ENCODE measurements around the gene SERPINB6. TPM values are rescaled to one million over a fixed set of nuclear protein-coding genes. Genes with fewer than 3 reads are reported as not detected.
"Not testable (repeated sequence)": the region's sequence is repeated elsewhere in the genome, so short reads cannot be mapped to it uniquely, and the experiment has no call there.

The SERPINB6 gene
- total RNA-seq, 3 donors from 2014 or later (not counting 1 experiment from before 2014, with no cell fraction given) = 120 to 135 (median 129) TPM

- H3K36me3 Mint-ChIP-seq = no peaks in the 10 kb centered on the region
- no peak overlapping the region for H3K4me3 Mint-ChIP-seq
- H3K9me3 ChIP-seq (ENCODE audit: control insufficient read depth, insufficient read depth, low read length) = no peaks in the 10 kb centered on the region
- H3K27ac ChIP-seq (ENCODE audit: low read length) = no peak overlapping the region
- ATAC-seq (no peak), DNase-seq (no peak)
- TF ChIP-seq, protein P1, sequence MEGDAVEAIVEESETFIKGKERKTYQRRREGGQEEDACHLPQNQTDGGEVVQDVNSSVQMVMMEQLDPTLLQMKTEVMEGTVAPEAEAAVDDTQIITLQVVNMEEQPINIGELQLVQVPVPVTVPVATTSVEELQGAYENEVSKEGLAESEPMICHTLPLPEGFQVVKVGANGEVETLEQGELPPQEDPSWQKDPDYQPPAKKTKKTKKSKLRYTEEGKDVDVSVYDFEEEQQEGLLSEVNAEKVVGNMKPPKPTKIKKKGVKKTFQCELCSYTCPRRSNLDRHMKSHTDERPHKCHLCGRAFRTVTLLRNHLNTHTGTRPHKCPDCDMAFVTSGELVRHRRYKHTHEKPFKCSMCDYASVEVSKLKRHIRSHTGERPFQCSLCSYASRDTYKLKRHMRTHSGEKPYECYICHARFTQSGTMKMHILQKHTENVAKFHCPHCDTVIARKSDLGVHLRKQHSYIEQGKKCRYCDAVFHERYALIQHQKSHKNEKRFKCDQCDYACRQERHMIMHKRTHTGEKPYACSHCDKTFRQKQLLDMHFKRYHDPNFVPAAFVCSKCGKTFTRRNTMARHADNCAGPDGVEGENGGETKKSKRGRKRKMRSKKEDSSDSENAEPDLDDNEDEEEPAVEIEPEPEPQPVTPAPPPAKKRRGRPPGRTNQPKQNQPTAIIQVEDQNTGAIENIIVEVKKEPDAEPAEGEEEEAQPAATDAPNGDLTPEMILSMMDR (IDR thresholded peaks at IDR 0.05) = no peak
- no peaks in the 10 kb centered on the region for H3K27me3 Mint-ChIP-seq (ENCODE audit: low read depth in 2 of 2)
- H3K9me3 Mint-ChIP-seq = peaks cover 0 to 2% of the 10 kb centered on the region in 2 donors
- intact Hi-C loops (cut with micrococcal nuclease) = no loop called here
- H3K4me1 ChIP-seq (ENCODE audit: control insufficient read depth, insufficient read depth, low read length) = peaks cover 6% of the 10 kb centered on the region
- H3K27ac Mint-ChIP-seq = no peak overlapping the region
- peaks cover 11 to 12% of the 10 kb centered on the region in 2 donors for H3K4me1 Mint-ChIP-seq
- WGBS (ENCODE audit: insufficient coverage) = 84% methylated on average over 8 of the region's 8 CpGs
- H3K36me3 ChIP-seq (ENCODE audit: control insufficient read depth, insufficient read depth, low read length) = no peaks in the 10 kb centered on the region
- no peaks in the 10 kb centered on the region for H3K27me3 ChIP-seq (ENCODE audit: control insufficient read depth, insufficient read depth, low read length)
- H3K4me3 ChIP-seq (ENCODE audit: low read length) = no peak overlapping the region
Observed at GRCh38 chr6:2931055-2931454, 40.3 kb downstream of the SERPINB6 start.

- H3K36me3 Mint-ChIP-seq; H3K27ac Mint-ChIP-seq; ATAC-seq; H3K27me3 Mint-ChIP-seq (ENCODE audit: low read depth in 2 of 2); intact Hi-C loops (cut with micrococcal nuclease); H3K27me3 ChIP-seq (ENCODE audit: control insufficient read depth, insufficient read depth, low read length); DNase-seq; H3K9me3 Mint-ChIP-seq; H3K4me1 ChIP-seq (ENCODE audit: control insufficient read depth, insufficient read depth, low read length); H3K4me3 Mint-ChIP-seq; H3K4me3 ChIP-seq (ENCODE audit: low read length); H3K27ac ChIP-seq (ENCODE audit: low read length); H3K9me3 ChIP-seq (ENCODE audit: control insufficient read depth, insufficient read depth, low read length); H3K36me3 ChIP-seq (ENCODE audit: control insufficient read depth, insufficient read depth, low read length): not testable (repeated sequence)
- H3K4me1 Mint-ChIP-seq = peaks cover 20 to 30% of the 10 kb centered on the region in 2 donors
- 94% methylated on average over 13 of the region's 13 CpGs for WGBS (ENCODE audit: insufficient coverage)
Observed at GRCh38 chr6:2927931-2928330, 43.4 kb downstream of the SERPINB6 start.

GRCh38 chr6:2925842-2926747 lies 45.3 kb downstream of the SERPINB6 start:
- H3K27me3 Mint-ChIP-seq (ENCODE audit: low read depth in 2 of 2); H3K36me3 ChIP-seq (ENCODE audit: control insufficient read depth, insufficient read depth, low read length); H3K4me1 ChIP-seq (ENCODE audit: control insufficient read depth, insufficient read depth, low read length); H3K27me3 ChIP-seq (ENCODE audit: control insufficient read depth, insufficient read depth, low read length); H3K4me3 ChIP-seq (ENCODE audit: low read length); intact Hi-C loops (cut with micrococcal nuclease); H3K27ac Mint-ChIP-seq; H3K27ac ChIP-seq (ENCODE audit: low read length); ATAC-seq; H3K9me3 Mint-ChIP-seq; H3K4me3 Mint-ChIP-seq; H3K36me3 Mint-ChIP-seq; DNase-seq; H3K9me3 ChIP-seq (ENCODE audit: control insufficient read depth, insufficient read depth, low read length): not testable (repeated sequence)
- WGBS (ENCODE audit: insufficient coverage) = 89% methylated on average over 13 of the region's 13 CpGs
- peaks cover 9 to 17% of the 10 kb centered on the region in 2 donors for H3K4me1 Mint-ChIP-seq

DNA sequence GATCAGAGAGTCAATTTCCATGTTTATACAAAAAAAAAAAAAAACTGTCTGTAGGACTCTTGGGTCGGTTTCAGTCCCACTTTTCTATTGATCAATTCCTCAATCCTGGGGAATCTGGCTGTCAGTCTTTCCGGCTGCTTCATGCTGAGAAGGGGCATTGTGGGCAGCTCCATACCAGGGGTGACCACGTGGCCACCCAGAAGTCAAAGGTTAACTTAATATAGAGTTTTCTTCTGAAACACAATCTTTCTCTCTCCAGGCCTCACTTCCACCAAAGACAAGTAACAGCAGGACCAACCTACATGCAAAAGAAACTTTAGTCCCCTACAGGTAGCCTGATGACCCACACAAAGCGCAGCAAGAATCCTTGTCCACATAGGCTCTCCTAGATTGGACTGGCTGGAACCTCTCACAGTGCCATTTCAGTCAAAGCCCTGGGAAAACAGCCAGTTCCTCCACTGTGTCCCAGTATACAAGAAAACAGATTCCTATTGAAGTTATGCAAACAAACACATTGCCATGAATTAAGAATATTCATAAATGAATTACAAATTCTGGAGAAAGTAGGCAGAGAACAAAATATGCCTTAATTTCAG lies 49.7 kb downstream of the SERPINB6 start:
- TF ChIP-seq, protein P1 (IDR thresholded peaks at IDR 0.05) = no peak

More for the DNA sequence above, 49.7 kb downstream of the SERPINB6 start:
- H3K4me1 ChIP-seq (ENCODE audit: control insufficient read depth, insufficient read depth, low read length) = peaks cover 31% of the 10 kb centered on the region
- H3K9me3 ChIP-seq (ENCODE audit: control insufficient read depth, insufficient read depth, low read length) = no peaks in the 10 kb centered on the region
- Mint-ChIP-seq H3K9me3 (no peaks in the 10 kb centered on the region), H3K36me3 (no peaks in the 10 kb centered on the region), H3K27ac (no peak overlapping the region), H3K27me3 (ENCODE audit: low read depth in 2 of 2) (peaks cover 0 to 3% of the 10 kb centered on the region in 2 donors), H3K4me1 (peaks cover 38 to 43% of the 10 kb centered on the region in 2 donors), H3K4me3 (no peak overlapping the region)
- H3K4me3 ChIP-seq (ENCODE audit: low read length) = no peak overlapping the region
- intact Hi-C loops (cut with micrococcal nuclease) = no loop called here
- DNase-seq (no peak), ATAC-seq (no peak)
- no peaks in the 10 kb centered on the region for H3K27me3 ChIP-seq (ENCODE audit: control insufficient read depth, insufficient read depth, low read length)
- 95% methylated on average over 4 of the region's 4 CpGs for WGBS (ENCODE audit: insufficient coverage)
- H3K27ac ChIP-seq (ENCODE audit: low read length) = no peak overlapping the region
- no peaks in the 10 kb centered on the region for H3K36me3 ChIP-seq (ENCODE audit: control insufficient read depth, insufficient read depth, low read length)
